ENCODE data around the gene POLA1.

The POLA1 gene

GRCh38 chrX:25014366-25014838 is 320.7 kb downstream of the POLA1 start:
- DNase-seq (ENCODE audit: insufficient read length, low spot score): no peak
- TF ChIP-seq POLR2A (IDR thresholded peaks at IDR 0.05; ENCODE audit: low read depth, low read length): no peak
- FAIRE-seq: no peak

- no peak for TF ChIP-seq POLR2A (IDR thresholded peaks at IDR 0.05; ENCODE audit: low read depth, low read length)
- DNase-seq (ENCODE audit: insufficient read length, low spot score) (no peak), FAIRE-seq (no peak)
These were observed 322.0 kb downstream of the POLA1 start, which contains the start of gene ARX for GRCh38 chrX:25015486-25016360. Gene ARX, minus strand, starts transcription at chrX:25015965. Its CDS starts 228 bp downstream, at chrX:25015737.

- FAIRE-seq: no peak
- TF ChIP-seq POLR2A (IDR thresholded peaks at IDR 0.05; ENCODE audit: low read depth, low read length): no peak
- no peak for DNase-seq (ENCODE audit: insufficient read length, low spot score)
These were observed 322.6 kb downstream of the POLA1 start for GRCh38 chrX:25016361-25016671.

- FAIRE-seq: no peak
These were observed 323.4 kb downstream of the POLA1 start for GRCh38 chrX:25016938-25017598.

GRCh38 chrX:25017667-25018247 is 324.0 kb downstream of the POLA1 start:
- no peak for FAIRE-seq
- TF ChIP-seq POLR2A (IDR thresholded peaks at IDR 0.05; ENCODE audit: low read depth, low read length): no peak
- DNase-seq (ENCODE audit: insufficient read length, low spot score): no peak

More at GRCh38 chrX:25016938-25017598, 323.4 kb downstream of the POLA1 start:
- DNase-seq (ENCODE audit: insufficient read length, low spot score): no peak
- TF ChIP-seq POLR2A (IDR thresholded peaks at IDR 0.05; ENCODE audit: low read depth, low read length): no peak

- FAIRE-seq (no peak), DNase-seq (ENCODE audit: insufficient read length, low spot score) (no peak)
- no peak for TF ChIP-seq POLR2A (IDR thresholded peaks at IDR 0.05; ENCODE audit: low read depth, low read length)
These were observed 325.0 kb downstream of the POLA1 start for GRCh38 chrX:25018682-25019081.

- DNase-seq (ENCODE audit: insufficient read length, low spot score): no peak
- FAIRE-seq: no peak
- TF ChIP-seq POLR2A (IDR thresholded peaks at IDR 0.05; ENCODE audit: low read depth, low read length): no peak
These were observed 326.1 kb downstream of the POLA1 start for GRCh38 chrX:25019707-25020390.

- FAIRE-seq (no peak), DNase-seq (ENCODE audit: insufficient read length, low spot score) (no peak)
- TF ChIP-seq POLR2A (IDR thresholded peaks at IDR 0.05; ENCODE audit: low read depth, low read length): no peak
These were observed 326.7 kb downstream of the POLA1 start for GRCh38 chrX:25020391-25020904.

- FAIRE-seq: no peak
These were observed 327.3 kb downstream of the POLA1 start for GRCh38 chrX:25020905-25021449.

GRCh38 chrX:25022499-25023325 is 329.0 kb downstream of the POLA1 start:
- DNase-seq (ENCODE audit: insufficient read length, low spot score) (no peak), FAIRE-seq (no peak)
- TF ChIP-seq POLR2A (IDR thresholded peaks at IDR 0.05; ENCODE audit: low read depth, low read length): no peak

More at GRCh38 chrX:25020905-25021449, 327.3 kb downstream of the POLA1 start:
- peak; percentile 54 for DNase-seq (ENCODE audit: insufficient read length, low spot score)
- no peak for TF ChIP-seq POLR2A (IDR thresholded peaks at IDR 0.05; ENCODE audit: low read depth, low read length)

GRCh38 chrX:25023908-25024307 is 330.2 kb downstream of the POLA1 start:
- DNase-seq (ENCODE audit: insufficient read length, low spot score) (no peak), FAIRE-seq (no peak)
- TF ChIP-seq POLR2A (IDR thresholded peaks at IDR 0.05; ENCODE audit: low read depth, low read length): no peak

- no peak for TF ChIP-seq POLR2A (IDR thresholded peaks at IDR 0.05; ENCODE audit: low read depth, low read length)
- FAIRE-seq (no peak), DNase-seq (ENCODE audit: insufficient read length, low spot score) (no peak)
These were observed 331.9 kb downstream of the POLA1 start for GRCh38 chrX:25025615-25026014.

All from H54 (cell line).